Activated CD8-positive, alpha-beta T cell treated with anti-CD3 and anti-CD28 coated beads for 36 hours (primary cell): Measurements from ENCODE around the gene SDHAF2. TPM values are rescaled to one million over a fixed set of nuclear protein-coding genes. Genes with fewer than 3 reads are reported as not detected.

Experiments
- ATAC-seq: fragments of 200-7000 bp; cut with Tn5 transposase; one replicate; pipeline ENCODE4 v1.10.0; 2021; ENCODE audit warnings: mild to moderate bottlenecking, moderate library complexity
- CTCF ChIA-PET: fragments of 350-600 bp; sonication (Branson Sonifier 250); formaldehyde crosslinking; loops from one replicate; lab custom pipeline; 2021; ENCODE audit warnings: antibody characterized with exemption; lab: Charles Lee
- POLR2A ChIA-PET: fragments of 350-600 bp; sonication (Branson Sonifier 250); formaldehyde crosslinking; loops from one replicate; lab custom pipeline; 2021; ENCODE audit warnings: antibody characterized with exemption; lab: Charles Lee
- DNase-seq: peaks from one replicate; pipeline ENCODE4 v3.0.0-alpha.2; 2020
- H3K27ac Mint-ChIP-seq: one replicate; pipeline ENCODE4 v1.8.0; 2021; ENCODE audit warnings: mild to moderate bottlenecking, mixed read lengths
- H3K27me3 Mint-ChIP-seq: one replicate; pipeline ENCODE4 v1.8.0; 2021; ENCODE audit warnings: mixed read lengths
- H3K36me3 Mint-ChIP-seq: one replicate; pipeline ENCODE4 v1.8.0; 2021; ENCODE audit warnings: low read depth, mixed read lengths
- H3K4me1 Mint-ChIP-seq: one replicate; pipeline ENCODE4 v1.8.0; 2021; ENCODE audit warnings: low read depth, mixed read lengths
- H3K4me3 Mint-ChIP-seq: one replicate; pipeline ENCODE4 v1.8.0; 2021; ENCODE audit warnings: mild to moderate bottlenecking, moderate library complexity, mixed read lengths
- H3K9me3 Mint-ChIP-seq: one replicate; pipeline ENCODE4 v1.8.0; 2021; ENCODE audit warnings: mixed read lengths
- intact Hi-C: fragments of 100-400 bp; cut with micrococcal nuclease; formaldehyde crosslinking; loops from one replicate; pipeline ENCODE4 v1.10.0; 2022
- total RNA-seq, 2 experiments: library from RNA; stranded (reverse); gene quantifications; one replicate each; pipeline ENCODE4 v1.2.3, GENCODE V29; 2021
- TF ChIP-seq, protein P1 (sequence below): fragments of 200-600 bp; IDR thresholded peaks from one replicate; pipeline ENCODE4 v1.8.0; 2022; ENCODE audit warnings: antibody characterized with exemption, mild to moderate bottlenecking

Gene SDHAF2
- total RNA-seq, 2 experiments from 2014 or later: 33.6 to 35.3 TPM

DNA sequence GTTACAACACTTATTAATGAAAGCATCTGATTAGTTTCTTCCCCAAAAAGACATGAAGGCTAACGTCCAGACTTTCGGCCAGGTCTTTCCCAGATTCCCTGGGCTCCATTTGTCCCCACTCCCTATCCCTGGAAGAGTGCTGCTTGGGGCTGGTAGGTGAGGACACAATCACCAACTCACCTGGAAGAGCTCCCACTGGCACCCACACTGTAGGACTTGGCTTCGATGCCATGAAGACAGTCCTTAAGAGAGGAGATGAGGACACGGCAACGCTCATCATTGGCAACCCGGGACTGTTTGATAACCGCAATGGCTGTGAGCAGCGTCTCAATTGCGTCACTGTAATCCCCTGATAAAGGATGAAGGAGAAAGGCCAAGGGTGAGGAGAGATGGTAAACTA is 18.3 kb upstream of the SDHAF2 start:
- H3K27ac Mint-ChIP-seq: no peak overlapping the region
- H3K4me3 Mint-ChIP-seq: no peak overlapping the region
- peaks cover 15% of the 10 kb centered on the region for H3K4me1 Mint-ChIP-seq
- CTCF ChIA-PET: interaction anchor here (1.2 to 2.0 kb wide), 2 partner anchors 24 to 75 kb away, joined by 4 to 6 read pairs; no protein-coding TSS in a partner anchor
- peaks cover 71% of the 10 kb centered on the region for H3K36me3 Mint-ChIP-seq
- ATAC-seq: no peak
- H3K27me3 Mint-ChIP-seq: no peaks in the 10 kb centered on the region
- no peak for DNase-seq
- POLR2A ChIA-PET: interaction anchor here (0.6 to 2.6 kb wide), 5 partner anchors 10 to 78 kb away, joined by 3 to 12 read pairs (median 3); partner anchors contain the start of genes CPSF7 and SDHAF2
- H3K9me3 Mint-ChIP-seq: no peaks in the 10 kb centered on the region
- TF ChIP-seq, protein P1, sequence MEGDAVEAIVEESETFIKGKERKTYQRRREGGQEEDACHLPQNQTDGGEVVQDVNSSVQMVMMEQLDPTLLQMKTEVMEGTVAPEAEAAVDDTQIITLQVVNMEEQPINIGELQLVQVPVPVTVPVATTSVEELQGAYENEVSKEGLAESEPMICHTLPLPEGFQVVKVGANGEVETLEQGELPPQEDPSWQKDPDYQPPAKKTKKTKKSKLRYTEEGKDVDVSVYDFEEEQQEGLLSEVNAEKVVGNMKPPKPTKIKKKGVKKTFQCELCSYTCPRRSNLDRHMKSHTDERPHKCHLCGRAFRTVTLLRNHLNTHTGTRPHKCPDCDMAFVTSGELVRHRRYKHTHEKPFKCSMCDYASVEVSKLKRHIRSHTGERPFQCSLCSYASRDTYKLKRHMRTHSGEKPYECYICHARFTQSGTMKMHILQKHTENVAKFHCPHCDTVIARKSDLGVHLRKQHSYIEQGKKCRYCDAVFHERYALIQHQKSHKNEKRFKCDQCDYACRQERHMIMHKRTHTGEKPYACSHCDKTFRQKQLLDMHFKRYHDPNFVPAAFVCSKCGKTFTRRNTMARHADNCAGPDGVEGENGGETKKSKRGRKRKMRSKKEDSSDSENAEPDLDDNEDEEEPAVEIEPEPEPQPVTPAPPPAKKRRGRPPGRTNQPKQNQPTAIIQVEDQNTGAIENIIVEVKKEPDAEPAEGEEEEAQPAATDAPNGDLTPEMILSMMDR: no peak
- intact Hi-C loops: no loop called here

DNA sequence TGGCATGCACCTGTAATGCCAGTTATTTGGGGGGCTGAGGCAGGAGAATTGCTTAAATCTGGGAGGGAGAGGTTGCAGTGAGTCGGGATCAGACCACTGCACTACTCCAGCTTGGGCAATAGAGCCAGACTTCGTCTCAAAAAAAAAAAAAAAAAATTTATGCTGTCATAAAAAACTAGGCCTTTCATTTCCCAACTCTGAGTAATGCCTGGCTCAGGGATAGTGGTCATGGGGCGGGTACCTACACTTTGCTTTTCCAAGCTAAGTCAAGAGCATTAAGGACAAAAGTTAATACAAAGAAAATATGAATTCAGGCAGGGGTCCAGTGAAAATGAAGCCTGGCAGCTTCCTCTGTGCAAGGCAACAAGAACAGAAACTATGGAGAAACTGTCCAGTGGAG is 16.4 kb upstream of the SDHAF2 start:
- Mint-ChIP-seq H3K4me3 (no peak overlapping the region), H3K4me1 (peaks cover 24% of the 10 kb centered on the region)
- no peak for ATAC-seq

DNA sequence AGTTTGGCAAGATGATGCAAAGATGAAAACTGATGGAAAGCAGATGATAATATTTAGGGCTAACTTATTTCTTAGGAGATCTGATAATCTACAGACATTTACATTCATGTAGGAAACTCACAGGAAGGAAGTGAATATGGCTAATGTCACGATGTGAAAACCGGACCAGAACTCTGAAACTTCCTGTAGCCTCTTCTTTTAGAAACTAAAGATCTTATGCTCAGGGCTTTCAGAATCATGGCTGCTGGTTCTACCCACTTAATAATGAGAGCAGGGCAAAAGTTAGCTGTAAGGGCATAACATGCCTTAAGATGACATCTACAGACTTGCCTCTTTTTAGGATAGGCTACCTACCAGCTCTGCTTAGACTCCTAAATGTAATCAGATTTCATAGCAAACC is 15.4 kb upstream of the SDHAF2 start:
- Mint-ChIP-seq H3K36me3 (peaks cover 75% of the 10 kb centered on the region), H3K9me3 (no peaks in the 10 kb centered on the region), H3K27me3 (no peaks in the 10 kb centered on the region), H3K4me3 (no peak overlapping the region), H3K4me1 (peaks cover 25% of the 10 kb centered on the region), H3K27ac (peak overlapping the region; percentile 81)
- intact Hi-C loops: no loop called here
- ChIA-PET CTCF (interaction anchor here (1.3 kb wide), 1 partner anchor 21 kb away, joined by 3 read pairs; no protein-coding TSS in a partner anchor), POLR2A (no interaction called here)
- TF ChIP-seq, protein P1: no peak
- DNase-seq: no peak
- ATAC-seq: no peak

More for the DNA sequence above, 16.4 kb upstream of the SDHAF2 start:
- DNase-seq: no peak
- POLR2A ChIA-PET: interaction anchor here (0.8 to 1.0 kb wide), 2 partner anchors 12 to 13 kb away, joined by 3 to 5 read pairs; no protein-coding TSS in a partner anchor
- TF ChIP-seq, protein P1: no peak
- peak overlapping the region; percentile 46 for H3K27ac Mint-ChIP-seq
- intact Hi-C loops: no loop called here
- H3K27me3 Mint-ChIP-seq: no peaks in the 10 kb centered on the region
- CTCF ChIA-PET: interaction anchor here (0.8 kb wide), 1 partner anchor 16 kb away, joined by 3 read pairs; the partner anchor contains the start of gene CPSF7
- H3K36me3 Mint-ChIP-seq: peaks cover 73% of the 10 kb centered on the region
- no peaks in the 10 kb centered on the region for H3K9me3 Mint-ChIP-seq

DNA sequence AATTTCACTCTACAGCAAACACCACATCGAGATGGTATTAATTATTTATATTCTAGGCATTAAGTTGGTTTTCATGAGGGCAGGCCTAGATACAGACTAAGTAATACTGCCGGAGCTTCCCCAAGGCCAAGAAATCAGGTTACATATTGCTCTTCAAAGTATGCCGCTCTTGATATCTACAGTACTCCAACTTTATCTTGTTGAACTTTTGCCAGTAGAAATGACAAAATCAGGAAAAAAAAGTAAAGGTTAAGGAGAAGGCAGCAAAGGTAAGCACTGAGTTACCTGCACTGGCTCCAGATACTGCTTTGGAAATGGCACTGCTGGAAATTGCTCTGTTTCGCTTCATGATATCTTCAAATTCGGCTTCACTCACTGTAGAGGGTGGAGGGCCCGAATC is 14.5 kb upstream of the SDHAF2 start:
- H3K4me3 Mint-ChIP-seq: no peak overlapping the region
- no peaks in the 10 kb centered on the region for H3K9me3 Mint-ChIP-seq
- DNase-seq (no peak), ATAC-seq (no peak)
- ChIA-PET POLR2A (no interaction called here), CTCF (interaction anchor here (1.3 kb wide), 1 partner anchor 20 kb away, joined by 3 read pairs; no protein-coding TSS in a partner anchor)
- no peaks in the 10 kb centered on the region for H3K27me3 Mint-ChIP-seq
- TF ChIP-seq, protein P1: no peak
- H3K36me3 Mint-ChIP-seq: peaks cover 77% of the 10 kb centered on the region
- H3K27ac Mint-ChIP-seq: peak overlapping the region; percentile 81
- H3K4me1 Mint-ChIP-seq: peaks cover 33% of the 10 kb centered on the region
- intact Hi-C loops: no loop called here

DNA sequence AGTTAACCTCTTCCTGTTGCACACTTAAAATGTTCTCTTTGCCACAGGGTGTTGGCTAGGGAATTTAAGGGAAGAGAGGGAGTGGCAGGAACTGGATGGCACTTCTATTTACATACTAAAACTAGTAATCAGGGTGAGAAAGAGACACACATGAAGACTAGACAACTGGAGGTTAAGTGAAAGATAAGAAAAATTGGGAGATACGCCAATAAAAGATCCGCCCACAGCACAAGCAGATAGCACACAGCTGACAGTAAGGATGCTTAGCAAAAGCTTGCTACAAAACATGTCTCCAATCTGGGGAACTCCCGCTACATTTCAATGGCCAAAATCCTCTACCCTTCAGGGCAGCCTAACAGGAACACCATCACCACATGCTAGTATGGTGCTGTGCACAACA is 13.0 kb upstream of the SDHAF2 start:
- DNase-seq (no peak), ATAC-seq (no peak)
- Mint-ChIP-seq H3K27me3 (no peaks in the 10 kb centered on the region), H3K36me3 (peaks cover 76% of the 10 kb centered on the region), H3K4me1 (peaks cover 42% of the 10 kb centered on the region), H3K9me3 (no peaks in the 10 kb centered on the region), H3K27ac (peak overlapping the region; percentile 49), H3K4me3 (no peak overlapping the region)
- CTCF ChIA-PET: interaction anchor here (1.2 to 3.3 kb wide), 5 partner anchors 12 to 81 kb away, joined by 3 to 14 read pairs (median 4); no protein-coding TSS in a partner anchor
- intact Hi-C loops: no loop called here
- POLR2A ChIA-PET: interaction anchor here (1.2 to 2.7 kb wide), 4 partner anchors 12 to 90 kb away, joined by 4 to 12 read pairs (median 8); partner anchors contain the start of genes CPSF7, CYB561A3, SDHAF2 and TMEM138
- TF ChIP-seq, protein P1: no peak
